CD4-positive, CD25-positive, alpha-beta regulatory T cell (primary cell): ENCODE measurements around the gene KRTAP5-9. TPM values are rescaled to one million over a fixed set of nuclear protein-coding genes. Genes with fewer than 3 reads are reported as not detected.
A peak's percentile ranks its signal among the peaks of the same experiment; 100 is the strongest.

Experiments
- ATAC-seq, 2 donors: fragments of 150-1000 bp; cut with Tn5 transposase; one replicate each; pipeline ENCODE4 v1.10.0; 2021; ENCODE audit warnings: low read depth in 2 of 2, moderate number of reproducible peaks in 2 of 2, moderate library complexity in 1 of 2
- DNase-seq, 3 donors: peaks; one replicate each; pipeline versions ENCODE4 v3.0.0 to v3.0.0-alpha.2; 2012 to 2022; ENCODE audit warnings: mixed read lengths in 1 of 3
- H3K27ac ChIP-seq: one replicate; pipeline ENCODE4 v1.7.0; 2013; ENCODE audit warnings: mild to moderate bottlenecking, low read length; ENCODE audit not compliant: insufficient read depth, poor library complexity, severe bottlenecking
- H3K27me3 ChIP-seq: one replicate; pipeline ENCODE4 v1.7.0; 2013; ENCODE audit warnings: low read length; ENCODE audit not compliant: control insufficient read depth, insufficient read depth
- H3K36me3 ChIP-seq: one replicate; pipeline ENCODE4 v1.7.0; 2013; ENCODE audit warnings: mild to moderate bottlenecking, low read length, moderate library complexity; ENCODE audit not compliant: control insufficient read depth, insufficient read depth
- H3K4me1 ChIP-seq: 2 replicates; pipeline ENCODE4 v1.7.0; 2013; ENCODE audit warnings: mild to moderate bottlenecking, low read length; ENCODE audit not compliant: insufficient read depth, control insufficient read depth, poor library complexity, severe bottlenecking
- H3K4me3 ChIP-seq: one replicate; pipeline ENCODE4 v1.7.0; 2013; ENCODE audit warnings: low read depth, mild to moderate bottlenecking, low read length, moderate library complexity
- H3K9me3 ChIP-seq, 2 experiments: 1 replicate in 1 of 2; 2 replicates in 1 of 2; pipeline ENCODE4 v1.7.0; 2013; ENCODE audit warnings: low read length in 2 of 2, mild to moderate bottlenecking in 1 of 2, moderate library complexity in 1 of 2; ENCODE audit not compliant: control insufficient read depth in 2 of 2
- H3K27ac Mint-ChIP-seq, 3 donors: one replicate each; pipeline ENCODE4 v1.8.0; 2020 to 2022; ENCODE audit warnings: mild to moderate bottlenecking in 3 of 3, mixed read lengths in 3 of 3, moderate library complexity in 2 of 3
- H3K27me3 Mint-ChIP-seq: one replicate; pipeline ENCODE4 v1.8.0; 2022; ENCODE audit warnings: mild to moderate bottlenecking, mixed read lengths
- H3K36me3 Mint-ChIP-seq: one replicate; pipeline ENCODE4 v1.8.0; 2020; ENCODE audit warnings: mixed read lengths
- H3K4me1 Mint-ChIP-seq, 4 donors: one replicate each; pipeline ENCODE4 v1.8.0; 2020 to 2022; ENCODE audit warnings: mixed read lengths in 4 of 4, mild to moderate bottlenecking in 1 of 4
- H3K4me3 Mint-ChIP-seq, 4 donors: one replicate each; pipeline ENCODE4 v1.8.0; 2020 to 2022; ENCODE audit warnings: mild to moderate bottlenecking in 4 of 4, mixed read lengths in 4 of 4, moderate library complexity in 3 of 4
- H3K9me3 Mint-ChIP-seq, 7 donors: one replicate each; pipeline ENCODE4 v1.8.0; 2020 to 2022; ENCODE audit warnings: mixed read lengths in 7 of 7, mild to moderate bottlenecking in 3 of 7, moderate library complexity in 2 of 7
- polyA plus RNA-seq, 4 donors: library from polyadenylated mRNA; unstranded; fragments of 300-500 nt; fragmentation: Illumina TruSeq; gene quantifications; one replicate each; pipeline ENCODE4 v1.2.3, GENCODE V29; 2021
- total RNA-seq: library from RNA; stranded (reverse); gene quantifications from one replicate; pipeline ENCODE4 v1.2.3, GENCODE V29; 2022

KRTAP5-9 gene, protein sequence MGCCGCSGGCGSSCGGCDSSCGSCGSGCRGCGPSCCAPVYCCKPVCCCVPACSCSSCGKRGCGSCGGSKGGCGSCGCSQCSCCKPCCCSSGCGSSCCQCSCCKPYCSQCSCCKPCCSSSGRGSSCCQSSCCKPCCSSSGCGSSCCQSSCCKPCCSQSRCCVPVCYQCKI
- total RNA-seq (0.35 TPM), polyA plus RNA-seq (not detected)

DNA sequence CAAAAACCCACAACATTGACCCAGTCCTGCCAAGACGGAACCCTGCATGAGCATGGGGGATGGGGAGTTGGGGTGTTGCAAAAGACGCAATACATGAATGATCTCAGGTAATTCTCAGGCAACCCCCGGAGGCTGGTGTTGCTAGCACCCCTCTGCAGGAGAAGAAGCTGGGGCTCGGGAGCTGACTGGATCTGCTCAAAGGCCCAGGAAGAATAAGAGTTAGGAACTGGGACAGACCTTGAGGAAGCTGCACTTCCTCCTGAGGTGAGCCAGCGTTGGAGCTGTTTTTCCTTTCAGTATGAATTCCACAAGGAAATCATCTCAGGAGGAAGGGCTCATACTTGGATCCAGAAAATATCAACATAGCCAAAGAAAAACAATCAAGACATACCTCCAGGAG lies at the start of gene KRTAP5-9:
Gene KRTAP5-9 (plus strand): TSS at position 301 of the 400 bp plus-strand sequence. CDS start 238 bp downstream, outside the sequence.
- Histone ChIP-seq H3K4me1 (no peaks in the 10 kb centered on the region), H3K4me3 (no peak within 1 kb of the TSS), H3K9me3 (no peaks in the 10 kb centered on the region), H3K27me3 (no peaks in the 10 kb centered on the region), H3K27ac (no peak within 1 kb of the TSS), H3K36me3 (no peaks in the 10 kb centered on the region)
- Mint-ChIP-seq H3K4me1 (no peaks in the 10 kb centered on the region), H3K27me3 (peaks cover 13% of the 10 kb centered on the region), H3K27ac (no peak within 1 kb of the TSS), H3K4me3 (no peak within 1 kb of the TSS), H3K36me3 (no peaks in the 10 kb centered on the region), H3K9me3 (peaks cover 0 to 5% (median 0%) of the 10 kb centered on the region in 7 donors)
- no peak for DNase-seq
- ATAC-seq, result no peak

DNA sequence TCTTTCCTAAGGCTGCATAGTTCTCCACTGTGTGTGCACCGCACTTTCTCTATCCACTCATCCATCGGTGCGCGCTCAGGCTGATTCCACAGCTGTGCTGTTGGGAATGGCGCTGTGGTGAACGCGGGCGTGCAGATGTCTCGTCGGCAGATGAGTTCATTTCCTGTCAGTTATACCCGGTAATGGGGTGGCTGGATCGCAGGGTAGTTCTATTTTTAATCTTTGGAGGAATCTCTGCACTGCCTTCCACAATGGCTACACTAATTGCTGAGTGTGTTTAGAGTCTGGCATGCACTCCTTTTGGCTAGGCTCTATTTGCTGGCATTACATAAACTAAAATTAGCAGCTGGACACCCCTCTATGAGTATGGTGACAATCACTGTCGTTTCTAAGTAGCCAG lies 49.1 kb upstream of the KRTAP5-9 start:
- peaks cover 57% of the 10 kb centered on the region for H3K36me3 Mint-ChIP-seq

DNA sequence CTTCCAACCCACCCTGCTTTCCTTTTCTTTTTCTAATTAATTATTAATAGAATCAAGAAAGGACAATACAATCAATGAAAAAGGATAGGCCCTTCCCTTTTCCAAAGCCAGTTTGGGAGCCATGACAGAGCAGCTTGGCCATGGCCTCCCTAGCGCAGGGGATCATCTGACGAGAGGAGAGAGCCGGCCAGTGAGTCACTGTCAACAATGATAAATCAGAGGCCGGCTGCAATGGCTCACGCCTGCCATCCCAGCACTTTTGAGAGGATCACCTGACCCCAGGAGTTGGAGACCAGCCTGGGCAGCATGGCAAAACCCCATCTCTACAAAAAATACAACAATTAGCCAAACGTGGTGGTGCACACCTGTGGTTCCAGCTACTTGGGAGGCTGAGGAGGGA lies 48.7 kb upstream of the KRTAP5-9 start:
- H3K4me3 ChIP-seq, result no peak overlapping the region
- no peak overlapping the region for H3K27ac ChIP-seq
- H3K4me3 Mint-ChIP-seq, result no peak overlapping the region
- no peak overlapping the region for H3K27ac Mint-ChIP-seq
- no peaks in the 10 kb centered on the region for H3K9me3 Mint-ChIP-seq
- DNase-seq (no peak), ATAC-seq (no peak)
- no peaks in the 10 kb centered on the region for H3K4me1 ChIP-seq
- H3K9me3 ChIP-seq, result no peaks in the 10 kb centered on the region
- peaks cover 55% of the 10 kb centered on the region for H3K36me3 Mint-ChIP-seq
- no peaks in the 10 kb centered on the region for H3K27me3 Mint-ChIP-seq
- H3K4me1 Mint-ChIP-seq, result peaks cover 0 to 4% (median 2%) of the 10 kb centered on the region in 4 donors
- H3K27me3 ChIP-seq, result no peaks in the 10 kb centered on the region
- H3K36me3 ChIP-seq, result peaks cover 80% of the 10 kb centered on the region

More for the DNA sequence above, 49.1 kb upstream of the KRTAP5-9 start:
- no peak overlapping the region for H3K4me3 Mint-ChIP-seq
- ATAC-seq (no peak), DNase-seq (no peak)
- H3K4me3 ChIP-seq, result no peak overlapping the region
- H3K27ac Mint-ChIP-seq, result peak overlapping the region in 1 of 3 donors; percentile 8
- no peaks in the 10 kb centered on the region for H3K27me3 Mint-ChIP-seq
- peaks cover 80% of the 10 kb centered on the region for H3K36me3 ChIP-seq
- peaks cover 0 to 4% (median 1%) of the 10 kb centered on the region in 4 donors for H3K4me1 Mint-ChIP-seq
- H3K9me3 ChIP-seq, result no peaks in the 10 kb centered on the region
- H3K9me3 Mint-ChIP-seq, result no peaks in the 10 kb centered on the region
- H3K27me3 ChIP-seq, result no peaks in the 10 kb centered on the region
- no peaks in the 10 kb centered on the region for H3K4me1 ChIP-seq
- H3K27ac ChIP-seq, result no peak overlapping the region

DNA sequence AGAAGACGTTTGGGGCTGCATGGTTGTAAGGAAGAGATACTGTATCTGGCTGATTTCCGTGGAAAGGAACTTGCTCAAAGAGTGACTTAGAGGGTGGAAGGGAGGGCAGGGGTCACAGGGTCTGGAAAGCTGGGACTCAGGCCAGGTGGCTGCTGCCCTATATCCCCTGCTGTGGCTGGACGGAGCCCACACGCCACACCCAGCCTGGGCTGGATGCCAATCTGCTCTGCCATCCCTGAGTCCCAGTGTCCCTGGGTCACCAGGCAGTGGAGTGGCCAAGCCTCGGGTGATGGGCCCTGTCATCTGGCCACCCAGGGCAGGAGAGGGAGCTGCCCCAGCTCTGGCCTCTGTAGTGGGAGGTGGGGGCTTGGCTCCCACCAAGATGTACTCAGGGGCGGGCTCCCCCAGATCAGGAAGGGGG lies 47.6 kb upstream of the KRTAP5-9 start:
- Mint-ChIP-seq H3K36me3 (peaks cover 53% of the 10 kb centered on the region), H3K4me3 (no peak overlapping the region), H3K27me3 (no peaks in the 10 kb centered on the region), H3K4me1 (peaks cover 0 to 4% (median 2%) of the 10 kb centered on the region in 4 donors), H3K9me3 (no peaks in the 10 kb centered on the region), H3K27ac (no peak overlapping the region)
- H3K36me3 ChIP-seq, result peaks cover 76% of the 10 kb centered on the region
- ATAC-seq (no peak), DNase-seq (no peak)
- no peak overlapping the region for H3K4me3 ChIP-seq
- H3K27me3 ChIP-seq, result no peaks in the 10 kb centered on the region
- no peaks in the 10 kb centered on the region for H3K9me3 ChIP-seq
- H3K4me1 ChIP-seq, result no peaks in the 10 kb centered on the region
- H3K27ac ChIP-seq, result no peak overlapping the region

DNA sequence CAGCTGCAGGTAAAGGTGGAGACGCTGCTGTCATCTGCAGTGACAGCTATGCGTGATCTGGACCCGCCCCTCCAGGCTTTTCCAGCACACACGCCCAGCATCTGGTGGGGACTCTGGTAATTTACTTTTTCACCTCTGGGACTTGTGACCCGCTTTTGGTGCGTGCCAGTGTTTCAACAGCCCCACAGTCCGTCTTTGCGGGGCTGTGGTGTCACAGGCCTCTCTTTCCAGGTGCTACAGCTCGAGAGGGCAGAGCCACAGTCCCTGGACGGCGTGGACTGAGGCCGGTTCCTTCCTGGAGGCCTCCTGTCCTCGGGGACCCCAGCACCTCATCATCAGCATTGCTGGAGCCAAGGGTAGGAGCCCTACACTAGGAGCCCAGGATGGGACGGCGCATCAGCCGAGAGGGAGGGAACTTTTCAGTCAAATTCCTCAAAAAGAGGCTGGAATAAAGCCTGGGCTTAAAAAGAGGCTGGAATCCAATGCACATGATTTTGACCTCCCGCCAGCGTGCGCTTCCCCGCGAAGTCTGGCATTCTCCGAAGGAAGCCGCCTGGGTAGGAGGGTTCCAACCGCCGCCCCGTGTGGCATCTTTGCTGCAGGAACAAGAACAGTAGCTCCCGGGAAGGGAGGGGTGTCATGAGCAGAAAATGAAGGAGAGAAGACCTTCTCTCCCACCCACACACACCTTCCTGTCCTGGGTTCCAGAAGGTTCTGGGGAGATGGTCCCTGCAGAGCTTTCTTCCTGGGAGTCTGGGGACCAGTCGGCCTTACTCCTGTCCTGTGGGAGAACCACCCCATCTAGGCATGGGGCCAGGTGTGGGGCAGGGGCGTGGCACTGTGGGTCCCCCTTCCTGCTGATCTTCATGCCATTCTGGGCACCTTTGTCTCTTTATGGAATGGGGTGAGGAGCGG lies 46.9 kb upstream of the KRTAP5-9 start:
- no peak for DNase-seq
- H3K9me3 ChIP-seq, result no peaks in the 10 kb centered on the region
- H3K27ac Mint-ChIP-seq, result no peak overlapping the region
- no peak for ATAC-seq
- H3K4me1 Mint-ChIP-seq, result peaks cover 0 to 4% (median 2%) of the 10 kb centered on the region in 4 donors
- H3K36me3 Mint-ChIP-seq, result peaks cover 55% of the 10 kb centered on the region
- H3K27me3 ChIP-seq, result no peaks in the 10 kb centered on the region
- H3K27ac ChIP-seq, result no peak overlapping the region
- no peaks in the 10 kb centered on the region for H3K4me1 ChIP-seq
- no peak overlapping the region for H3K4me3 ChIP-seq
- peaks cover 0 to 2% (median 0%) of the 10 kb centered on the region in 7 donors for H3K9me3 Mint-ChIP-seq
- H3K27me3 Mint-ChIP-seq, result no peaks in the 10 kb centered on the region
- H3K36me3 ChIP-seq, result peaks cover 72% of the 10 kb centered on the region
- H3K4me3 Mint-ChIP-seq, result no peak overlapping the region

DNA sequence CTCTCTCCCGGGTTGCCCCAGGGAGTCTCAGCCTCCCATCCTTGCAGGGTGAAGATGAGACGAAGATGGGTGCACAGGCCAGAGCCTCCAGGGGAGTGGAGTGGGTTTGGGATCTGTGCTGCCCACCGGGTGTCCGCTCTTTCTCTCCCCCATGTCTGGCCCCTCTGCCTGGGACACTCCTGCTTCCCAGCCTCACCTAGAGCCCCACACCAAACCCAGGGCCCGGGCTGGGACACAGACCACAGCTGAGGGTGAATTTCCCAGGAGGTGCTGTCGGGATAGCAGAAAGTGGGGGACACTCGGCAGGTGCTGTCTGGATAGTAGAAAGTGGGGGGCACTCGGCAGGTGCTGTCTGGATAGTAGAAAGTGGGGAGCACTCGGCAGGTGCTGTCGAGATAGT lies 46.2 kb upstream of the KRTAP5-9 start:
- peaks cover 0 to 4% (median under 1%) of the 10 kb centered on the region in 4 donors for H3K4me1 Mint-ChIP-seq
- peaks cover 56% of the 10 kb centered on the region for H3K36me3 Mint-ChIP-seq
- Histone ChIP-seq H3K27me3 (no peaks in the 10 kb centered on the region), H3K27ac (no peak overlapping the region), H3K4me3 (no peak overlapping the region), H3K4me1 (no peaks in the 10 kb centered on the region), H3K36me3 (peaks cover 67% of the 10 kb centered on the region), H3K9me3 (no peaks in the 10 kb centered on the region)
- no peak overlapping the region for H3K4me3 Mint-ChIP-seq
- ATAC-seq (no peak), DNase-seq (no peak)
- no peak overlapping the region for H3K27ac Mint-ChIP-seq
- no peaks in the 10 kb centered on the region for H3K27me3 Mint-ChIP-seq
- peaks cover 0 to 9% (median 0%) of the 10 kb centered on the region in 7 donors for H3K9me3 Mint-ChIP-seq

DNA sequence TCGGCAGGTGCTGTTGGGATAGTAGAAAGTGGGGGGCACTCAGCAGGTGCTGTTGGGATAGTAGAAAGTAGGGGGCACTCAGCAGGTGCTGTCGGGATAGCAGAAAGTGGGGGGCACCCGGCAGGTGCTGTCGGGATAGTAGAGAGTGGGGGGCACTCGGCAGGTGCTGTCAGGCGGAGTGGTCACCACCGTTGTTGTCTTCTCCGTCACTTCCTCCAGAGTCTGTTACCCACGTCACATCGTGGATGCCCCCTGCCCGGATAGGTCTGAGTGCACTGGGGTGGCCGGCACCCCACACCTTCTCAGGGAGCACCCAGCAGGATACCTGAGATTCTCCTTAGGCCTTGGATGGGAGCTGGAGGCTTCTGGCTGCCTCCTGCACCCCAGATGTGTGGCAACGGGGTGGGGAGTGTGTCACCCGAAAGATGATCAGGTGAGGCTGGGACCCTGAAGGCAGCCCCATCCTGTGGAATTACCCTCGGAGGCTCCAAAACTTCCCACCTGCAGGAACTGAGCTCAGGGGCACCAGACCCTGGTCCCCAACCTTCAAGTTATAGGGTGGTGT lies 45.3 kb upstream of the KRTAP5-9 start:
- H3K9me3 Mint-ChIP-seq, result peaks cover 0 to 16% (median 0%) of the 10 kb centered on the region in 7 donors
- no peak for ATAC-seq
- H3K27me3 Mint-ChIP-seq, result no peaks in the 10 kb centered on the region
- H3K4me1 ChIP-seq, result no peaks in the 10 kb centered on the region
- H3K27ac ChIP-seq, result no peak overlapping the region
- H3K36me3 ChIP-seq, result peaks cover 58% of the 10 kb centered on the region
- H3K4me3 ChIP-seq, result no peak overlapping the region
- no peak overlapping the region for H3K4me3 Mint-ChIP-seq
- no peak for DNase-seq
- H3K27me3 ChIP-seq, result no peaks in the 10 kb centered on the region
- H3K36me3 Mint-ChIP-seq, result peaks cover 53% of the 10 kb centered on the region
- H3K9me3 ChIP-seq, result peaks cover 0 to 6% of the 10 kb centered on the region in 2 experiments
- no peak overlapping the region for H3K27ac Mint-ChIP-seq
- peaks cover 0 to 4% (median under 1%) of the 10 kb centered on the region in 4 donors for H3K4me1 Mint-ChIP-seq
